Thyroid gland (tissue), 4 donors: ENCODE data around the gene IQGAP2. TPM values are rescaled to one million over a fixed set of nuclear protein-coding genes. Genes with fewer than 3 reads are reported as not detected.

Source experiments
- DNase-seq, 2 donors: peaks; one replicate each; pipeline ENCODE4 v3.0.0-alpha.2; 2019
- H3K27ac ChIP-seq, 3 donors: fragments of 200-600 bp; sonication (generic); 1 replicate in 2 of 3; 2 replicates in 1 of 3; pipeline ENCODE4 v1.5.1; 2016 to 2019; ENCODE audit warnings: mild to moderate bottlenecking in 1 of 3, moderate library complexity in 1 of 3
- H3K27me3 ChIP-seq: fragments of 200-600 bp; sonication (generic); one replicate; pipeline ENCODE4 v1.5.1; 2019
- H3K36me3 ChIP-seq, 2 donors: fragments of 200-600 bp; sonication (generic); one replicate each; pipeline ENCODE4 v1.5.1; 2016 to 2019
- H3K4me1 ChIP-seq, 2 donors: fragments of 200-600 bp; sonication (generic); one replicate each; pipeline ENCODE4 v1.5.1; 2017 to 2019
- H3K4me3 ChIP-seq, 3 donors: fragments of 200-600 bp; sonication (generic); replicated peaks in 1 of 3; 1 replicate in 2 of 3; 2 replicates in 1 of 3; pipeline ENCODE4 v1.5.1; 2016; ENCODE audit warnings: mild to moderate bottlenecking in 1 of 3
- H3K9me3 ChIP-seq: fragments of 200-600 bp; sonication (generic); one replicate; pipeline ENCODE4 v1.5.1; 2017
- POLR2A ChIP-seq, 2 donors: fragments of 450-650 bp; IDR thresholded peaks; one replicate each; pipeline ENCODE4 v1.6.1; 2017; ENCODE audit warnings: antibody characterized with exemption in 2 of 2, mild to moderate bottlenecking in 2 of 2, moderate library complexity in 1 of 2
- WGBS, 2 donors: methylation state at CpG; one replicate each; pipeline ENCODE4 v1.1.5; 2017; 5-methylcytosine and 5-hydroxymethylcytosine counted together
- intact Hi-C: fragments of 100-400 bp; cut with DNase I; formaldehyde crosslinking; loops from one replicate; pipeline ENCODE4 v1.15.1; 2023
- total RNA-seq, 4 donors: library from RNA; depleted of rRNA; stranded (reverse); fragments of >200 nt; gene quantifications; one replicate each; pipeline ENCODE4 v1.2.3, GENCODE V29; 2016
- TF ChIP-seq, protein P1 (sequence below), 6 experiments: fragments of 200-600 bp in 3 of 6; fragments of 450-650 bp in 3 of 6; sonication (generic) in 3 of 6; IDR thresholded peaks; one replicate each; pipeline ENCODE4 v1.5.1; 2016 to 2019; ENCODE audit warnings: antibody characterized with exemption in 6 of 6, mild to moderate bottlenecking in 2 of 6, inconsistent platforms in 1 of 6, moderate library complexity in 1 of 6

IQGAP2 gene
- total RNA-seq, 4 donors from 2014 or later, result 55.1 to 85.5 (median 64.0) TPM

DNA sequence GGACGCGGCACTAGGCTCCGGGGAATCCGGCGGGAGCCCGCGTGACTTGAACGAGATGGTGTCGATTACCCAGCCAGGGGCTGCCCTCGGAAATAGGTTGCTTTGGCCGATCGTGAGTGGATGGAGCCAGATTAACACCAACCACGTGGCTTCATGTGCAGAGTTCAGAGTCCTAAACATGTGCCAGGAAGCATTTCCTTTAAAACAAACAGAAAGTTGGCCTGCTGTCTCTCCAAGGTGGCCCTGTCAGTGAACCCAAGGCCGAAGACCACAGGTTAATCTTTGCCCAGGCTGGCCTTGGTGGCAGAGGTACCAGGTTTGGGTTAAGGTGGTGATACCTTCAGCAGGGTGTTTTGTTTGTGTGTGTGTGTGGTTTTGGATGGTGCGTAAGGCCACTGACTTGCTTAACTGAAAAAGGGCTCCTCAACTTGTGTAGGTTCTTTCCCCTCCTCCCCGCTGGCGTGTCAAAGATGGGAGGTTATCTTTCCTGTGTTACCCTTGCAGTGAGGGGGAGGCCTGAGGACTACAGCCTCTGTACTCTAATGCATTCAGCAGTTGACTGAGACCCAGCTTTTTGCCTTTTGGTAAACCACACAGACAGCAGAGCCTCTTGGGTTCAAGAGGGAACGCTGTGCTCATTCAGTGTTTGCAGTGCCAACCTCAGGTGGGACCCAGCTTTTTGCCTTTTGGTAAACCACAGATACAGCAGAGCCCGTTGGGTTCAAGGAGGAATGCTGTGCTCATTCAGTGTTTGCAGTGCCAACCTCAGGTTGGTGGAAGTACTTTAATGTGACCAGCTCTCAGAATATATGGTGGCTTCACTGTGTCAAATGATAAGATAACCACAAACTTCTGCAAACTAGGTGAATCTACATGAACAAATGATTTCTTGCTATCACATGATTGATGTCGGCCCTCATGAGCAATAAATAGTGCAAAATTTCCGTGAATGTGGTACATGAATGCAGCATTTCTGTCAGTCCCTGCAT lies 1.4 kb downstream of the IQGAP2 start:
- H3K27ac ChIP-seq, result peak overlapping the region; percentile 78 to 86 (median 85)
- TF ChIP-seq, protein P1, sequence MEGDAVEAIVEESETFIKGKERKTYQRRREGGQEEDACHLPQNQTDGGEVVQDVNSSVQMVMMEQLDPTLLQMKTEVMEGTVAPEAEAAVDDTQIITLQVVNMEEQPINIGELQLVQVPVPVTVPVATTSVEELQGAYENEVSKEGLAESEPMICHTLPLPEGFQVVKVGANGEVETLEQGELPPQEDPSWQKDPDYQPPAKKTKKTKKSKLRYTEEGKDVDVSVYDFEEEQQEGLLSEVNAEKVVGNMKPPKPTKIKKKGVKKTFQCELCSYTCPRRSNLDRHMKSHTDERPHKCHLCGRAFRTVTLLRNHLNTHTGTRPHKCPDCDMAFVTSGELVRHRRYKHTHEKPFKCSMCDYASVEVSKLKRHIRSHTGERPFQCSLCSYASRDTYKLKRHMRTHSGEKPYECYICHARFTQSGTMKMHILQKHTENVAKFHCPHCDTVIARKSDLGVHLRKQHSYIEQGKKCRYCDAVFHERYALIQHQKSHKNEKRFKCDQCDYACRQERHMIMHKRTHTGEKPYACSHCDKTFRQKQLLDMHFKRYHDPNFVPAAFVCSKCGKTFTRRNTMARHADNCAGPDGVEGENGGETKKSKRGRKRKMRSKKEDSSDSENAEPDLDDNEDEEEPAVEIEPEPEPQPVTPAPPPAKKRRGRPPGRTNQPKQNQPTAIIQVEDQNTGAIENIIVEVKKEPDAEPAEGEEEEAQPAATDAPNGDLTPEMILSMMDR (IDR thresholded peaks at IDR 0.05), result no peak
- TF ChIP-seq POLR2A (IDR thresholded peaks at IDR 0.05), result no peak
- DNase-seq, result no peak
- peaks cover 19 to 41% of the 10 kb centered on the region in 2 donors for H3K4me1 ChIP-seq
- H3K36me3 ChIP-seq, result no peaks in the 10 kb centered on the region
- H3K27me3 ChIP-seq, result no peaks in the 10 kb centered on the region
- 34 to 40% methylated on average over 13 to 17 of the region's 21 CpGs for WGBS, 2 donors
- H3K9me3 ChIP-seq, result no peaks in the 10 kb centered on the region
- intact Hi-C loops, result loop anchor here (10.0 kb wide), 1 partner anchor 130 kb away; no protein-coding TSS in a partner anchor
- H3K4me3 ChIP-seq, result peak overlapping the region; percentile 48 to 75 (median 62)

DNA sequence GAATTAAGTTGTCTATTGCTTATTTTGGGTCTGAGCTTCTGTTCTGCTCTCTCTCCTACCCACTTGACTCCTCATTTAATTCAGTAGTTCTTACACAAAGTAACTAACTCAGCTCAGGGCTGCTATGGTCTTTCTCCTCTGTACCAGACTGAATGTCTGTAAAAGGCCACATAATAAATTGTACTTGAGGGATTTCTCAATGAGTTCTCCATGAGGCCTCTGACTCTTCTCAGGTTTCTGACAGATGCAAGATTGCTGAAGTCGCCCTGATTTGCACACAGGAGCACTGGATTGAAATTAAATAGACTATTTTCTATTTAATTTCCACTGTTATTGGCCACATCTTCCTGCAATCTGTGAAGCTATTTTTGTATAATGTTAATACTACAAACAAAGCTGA lies 2.9 kb downstream of the IQGAP2 start:
- H3K36me3 ChIP-seq, result no peaks in the 10 kb centered on the region
- H3K4me3 ChIP-seq, result no peak overlapping the region
- no peak for DNase-seq
- peak overlapping the region in 2 of 3 donors; percentile 10 to 13 for H3K27ac ChIP-seq
- H3K4me1 ChIP-seq, result peaks cover 19 to 50% of the 10 kb centered on the region in 2 donors
- H3K27me3 ChIP-seq, result no peaks in the 10 kb centered on the region
- 43 to 59% methylated on average over 1 of the region's 1 CpG for WGBS, 2 donors
- TF ChIP-seq, protein P1 (IDR thresholded peaks at IDR 0.05), result no peak
- no peak for TF ChIP-seq POLR2A (IDR thresholded peaks at IDR 0.05)
- intact Hi-C loops, result loop anchor here (10.0 kb wide), 1 partner anchor 129 kb away; no protein-coding TSS in a partner anchor
- no peaks in the 10 kb centered on the region for H3K9me3 ChIP-seq

DNA sequence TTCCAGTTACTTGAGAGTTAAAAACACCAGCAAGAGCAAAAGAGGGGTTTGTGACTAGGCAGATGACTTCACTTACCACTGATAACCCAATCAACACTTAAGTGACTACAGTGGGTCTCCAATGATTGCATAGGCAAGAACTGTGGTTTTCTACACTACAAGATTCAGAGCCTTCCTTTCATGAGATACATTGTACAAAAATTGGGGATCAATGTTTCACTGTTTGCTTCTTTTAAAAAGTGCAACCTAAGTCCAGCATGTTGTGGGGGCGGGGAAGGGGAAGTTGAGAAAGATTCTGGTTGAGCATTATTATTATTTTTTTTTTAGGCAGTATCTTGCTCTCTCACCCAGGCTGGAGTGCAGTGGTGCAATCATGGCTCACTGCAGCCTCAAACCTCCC lies 3.6 kb downstream of the IQGAP2 start:
- H3K27me3 ChIP-seq, result no peaks in the 10 kb centered on the region
- intact Hi-C loops, result loop anchor here (10.0 kb wide), 1 partner anchor 128 kb away; no protein-coding TSS in a partner anchor
- TF ChIP-seq, protein P1 (IDR thresholded peaks at IDR 0.05), result no peak
- no peak for TF ChIP-seq POLR2A (IDR thresholded peaks at IDR 0.05)
- WGBS, 2 donors, result 94 to 96% methylated on average over 1 of the region's 1 CpG
- no peak overlapping the region for H3K4me3 ChIP-seq
- H3K27ac ChIP-seq, result peak overlapping the region in 2 of 3 donors; percentile 32 to 47
- peaks cover 19 to 48% of the 10 kb centered on the region in 2 donors for H3K4me1 ChIP-seq
- no peaks in the 10 kb centered on the region for H3K36me3 ChIP-seq
- H3K9me3 ChIP-seq, result no peaks in the 10 kb centered on the region
- no peak for DNase-seq

DNA sequence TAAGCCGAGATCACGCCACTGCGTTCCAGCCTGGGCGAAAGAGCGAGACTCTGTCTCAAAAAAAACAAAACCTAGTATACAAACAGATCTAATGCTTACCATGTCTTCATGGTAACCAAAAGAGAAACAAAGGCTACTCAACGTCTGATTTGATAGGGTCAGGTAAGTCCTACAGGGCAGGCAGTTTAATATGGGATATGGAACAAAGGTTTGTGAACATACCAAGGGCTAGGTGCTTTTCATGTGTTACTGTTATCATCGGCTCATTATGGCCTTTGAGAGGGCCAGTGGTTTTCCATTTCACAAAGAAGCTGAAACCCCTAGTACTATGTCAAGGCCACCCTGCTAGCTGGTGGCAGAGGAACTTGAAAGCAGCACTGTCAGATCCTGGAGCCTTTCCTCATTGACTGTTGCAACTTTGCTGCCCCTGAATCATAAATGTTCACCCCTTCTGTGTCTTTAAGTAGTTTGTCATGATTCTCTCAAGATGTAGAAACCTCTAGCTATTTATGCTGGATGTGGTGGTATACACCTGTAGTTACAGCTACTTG lies 5.1 kb downstream of the IQGAP2 start:
- H3K4me1 ChIP-seq, result peaks cover 20 to 45% of the 10 kb centered on the region in 2 donors
- no peak overlapping the region for H3K4me3 ChIP-seq
- no peaks in the 10 kb centered on the region for H3K9me3 ChIP-seq
- TF ChIP-seq, protein P1 (IDR thresholded peaks at IDR 0.05), result no peak
- TF ChIP-seq POLR2A (IDR thresholded peaks at IDR 0.05), result no peak
- no peak for DNase-seq
- 90 to 92% methylated on average over 7 of the region's 7 CpGs for WGBS, 2 donors
- peak overlapping the region in 2 of 3 donors; percentile 32 to 47 for H3K27ac ChIP-seq
- intact Hi-C loops, result loop anchor here (10.0 kb wide), 1 partner anchor 127 kb away; no protein-coding TSS in a partner anchor
- H3K36me3 ChIP-seq, result no peaks in the 10 kb centered on the region
- H3K27me3 ChIP-seq, result no peaks in the 10 kb centered on the region
